ENCODE measurements around the gene CTSA. TPM values are rescaled to one million over a fixed set of nuclear protein-coding genes. Genes with fewer than 3 reads are reported as not detected.
A peak's percentile ranks its signal among the peaks of the same experiment; 100 is the strongest.

Gene CTSA
- total and polyA plus RNA-seq, 10 donors, result 56.6 to 203 (median 176) TPM

GRCh38 chr20:45863543-45864470, 27.3 kb upstream of the CTSA start:
- H3K27ac ChIP-seq, result no peak overlapping the region
- TF ChIP-seq CTCF (IDR thresholded peaks at IDR 0.05 in 8 of 11, conservative IDR thresholded peaks at IDR 0.05 in 3 of 11), result no peak
- TF ChIP-seq POLR2A (IDR thresholded peaks at IDR 0.05), result no peak
- no peak for TF ChIP-seq POLR2AphosphoS5 (IDR thresholded peaks at IDR 0.05)
- H3K36me3 ChIP-seq, result no peaks in the 10 kb centered on the region
- intact Hi-C loops (cut with DNase I; ENCODE audit: low total_unique reads), result no loop called here
- no peak overlapping the region for H3K4me3 ChIP-seq
- peak; percentile 10 for DNase-seq
- peaks cover 0 to 21% (median 2%) of the 10 kb centered on the region in 6 donors for H3K4me1 ChIP-seq
- 91 to 96% (median 94%) methylated on average over 7 of the region's 7 CpGs for WGBS, 5 donors
- no peaks in the 10 kb centered on the region for H3K27me3 ChIP-seq (replicated peaks in 1 of 7)
- no peaks in the 10 kb centered on the region for H3K9me3 ChIP-seq

GRCh38 chr20:45866454-45866853, 24.7 kb upstream of the CTSA start:
- DNase-seq, result peak; percentile 17
- Histone ChIP-seq H3K27ac (no peak overlapping the region), H3K27me3 (replicated peaks in 1 of 7) (no peaks in the 10 kb centered on the region), H3K4me3 (no peak overlapping the region), H3K36me3 (no peaks in the 10 kb centered on the region), H3K4me1 (peaks cover 0 to 10% (median 2%) of the 10 kb centered on the region in 6 donors), H3K9me3 (no peaks in the 10 kb centered on the region)
- no peak for TF ChIP-seq CTCF (IDR thresholded peaks at IDR 0.05 in 8 of 11, conservative IDR thresholded peaks at IDR 0.05 in 3 of 11)
- TF ChIP-seq POLR2AphosphoS5 (IDR thresholded peaks at IDR 0.05), result no peak
- WGBS, 5 donors, result 91 to 99% (median 94%) methylated on average over 5 of the region's 5 CpGs
- intact Hi-C loops (cut with DNase I; ENCODE audit: low total_unique reads), result no loop called here

GRCh38 chr20:45867136-45867818, 23.9 kb upstream of the CTSA start:
- intact Hi-C loops (cut with DNase I; ENCODE audit: low total_unique reads), result no loop called here
- Histone ChIP-seq H3K36me3 (peaks cover 0 to under 1% (median 0%) of the 10 kb centered on the region in 6 donors), H3K27me3 (replicated peaks in 1 of 7) (no peaks in the 10 kb centered on the region), H3K4me3 (no peak overlapping the region), H3K27ac (no peak overlapping the region), H3K4me1 (peaks cover 0 to 10% (median 2%) of the 10 kb centered on the region in 6 donors), H3K9me3 (no peaks in the 10 kb centered on the region)
- DNase-seq, result peak; percentile 5
- WGBS, 5 donors, result 89 to 97% (median 92%) methylated on average over 6 of the region's 6 CpGs
- TF ChIP-seq POLR2A (IDR thresholded peaks at IDR 0.05) (no peak), POLR2AphosphoS5 (IDR thresholded peaks at IDR 0.05) (no peak), CTCF (IDR thresholded peaks at IDR 0.05 in 8 of 11, conservative IDR thresholded peaks at IDR 0.05 in 3 of 11) (no peak)

GRCh38 chr20:45867819-45868176, 23.3 kb upstream of the CTSA start:
- Histone ChIP-seq H3K9me3 (no peaks in the 10 kb centered on the region), H3K36me3 (peaks cover 0 to 6% (median 0%) of the 10 kb centered on the region in 6 donors), H3K4me1 (peaks cover 0 to 10% (median 2%) of the 10 kb centered on the region in 6 donors), H3K4me3 (no peak overlapping the region), H3K27me3 (replicated peaks in 1 of 7) (no peaks in the 10 kb centered on the region), H3K27ac (no peak overlapping the region)
- intact Hi-C loops (cut with DNase I; ENCODE audit: low total_unique reads), result no loop called here
- no peak for TF ChIP-seq CTCF (IDR thresholded peaks at IDR 0.05 in 8 of 11, conservative IDR thresholded peaks at IDR 0.05 in 3 of 11)
- TF ChIP-seq POLR2A (IDR thresholded peaks at IDR 0.05), result no peak
- no peak for TF ChIP-seq POLR2AphosphoS5 (IDR thresholded peaks at IDR 0.05)
- no peak for DNase-seq
